ENCODE data around the gene USP32.

- TF ChIP-seq CTCF (IDR thresholded peaks at IDR 0.05; ENCODE audit: low read length) (no peak), EZH2 (IDR thresholded peaks at IDR 0.05; ENCODE audit: borderline replicate concordance, low read length) (no peak)
Observed at GRCh38 chr17:60130466-60130865, 261.5 kb downstream of the USP32 start.

Measured in OCI-LY1 (cell line).